Uterus (tissue), 2 donors: ENCODE data around the gene BRK1.
"Not testable (repeated sequence)": the region's sequence is repeated elsewhere in the genome, so short reads cannot be mapped to it uniquely, and the experiment has no call there.

ENCODE experiments used
- CTCF ChIP-seq, 4 experiments: fragments of 200-600 bp in 2 of 4; fragments of 450-650 bp in 2 of 4; sonication (generic) in 2 of 4; IDR thresholded peaks; one replicate each; pipeline ENCODE4 v1.5.1; 2016 to 2019; ENCODE audit warnings: antibody characterized with exemption in 4 of 4, mild to moderate bottlenecking in 2 of 4, moderate library complexity in 1 of 4
- POLR2A ChIP-seq, 2 donors: fragments of 450-650 bp; IDR thresholded peaks; one replicate each; pipeline ENCODE4 v1.6.1; 2016; ENCODE audit warnings: antibody characterized with exemption in 2 of 2, mild to moderate bottlenecking in 1 of 2, moderate library complexity in 1 of 2

DNA sequence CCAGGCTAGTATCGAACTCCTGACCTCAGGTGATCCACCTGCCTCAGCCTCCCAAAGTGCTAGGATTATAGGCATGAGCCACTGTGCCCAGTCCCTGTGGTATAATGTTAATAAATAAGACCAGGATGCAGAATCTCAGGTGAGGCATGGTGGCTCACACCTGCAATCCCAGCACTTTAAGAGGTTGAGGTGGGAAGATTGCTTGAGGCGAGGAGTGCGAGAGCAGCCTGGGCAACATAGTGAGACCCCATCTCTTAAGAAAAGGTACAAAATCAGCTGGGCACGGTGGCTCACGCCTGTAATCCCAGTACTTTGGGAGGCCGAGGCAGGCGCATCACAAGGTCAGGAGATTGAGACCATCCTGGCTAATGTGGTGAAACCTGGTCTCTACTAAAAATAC is 59.9 kb downstream of the BRK1 start:
- not testable (repeated sequence) for TF ChIP-seq POLR2A, CTCF (IDR thresholded peaks at IDR 0.05)
